MCF 10A (cell line): ENCODE results near the gene TERB2. TPM values are rescaled to one million over a fixed set of nuclear protein-coding genes. Genes with fewer than 3 reads are reported as not detected.
"Not testable (repeated sequence)": the region's sequence is repeated elsewhere in the genome, so short reads cannot be mapped to it uniquely, and the experiment has no call there.

ENCODE experiments used
- BruUV-seq: library from RNA; stranded (reverse); fragments of 400-500 nt; replicated peaks from 2 replicates; lab custom pipeline; 2021; lab: Mats Ljungman, UMichigan
- CTCF ChIA-PET: fragments of 300-600 bp; sonication (Branson Sonifier 250); formaldehyde crosslinking; extraction: SDS; loops from one replicate; lab custom pipeline; 2021; ENCODE audit warnings: antibody characterized with exemption, inconsistent platforms; lab: Yijun Ruan, JAX
- POLR2A ChIA-PET: fragments of 300-600, 350-650 bp; sonication (Branson Sonifier 250); formaldehyde crosslinking; extraction: SDS; loops from one replicate; lab custom pipeline; 2020; ENCODE audit warnings: antibody characterized with exemption, inconsistent platforms; lab: Yijun Ruan, JAX
- DNase-seq: peaks from one replicate; pipeline ENCODE4 v3.0.0-alpha.2; 2018; ENCODE audit not compliant: unreplicated experiment
- H3K27ac Mint-ChIP-seq: one replicate; pipeline ENCODE4 v1.8.0; 2022; ENCODE audit warnings: mild to moderate bottlenecking, low read depth, mixed read lengths; ENCODE audit not compliant: unreplicated experiment
- H3K27me3 Mint-ChIP-seq: one replicate; pipeline ENCODE4 v1.8.0; 2022; ENCODE audit warnings: mixed read lengths; ENCODE audit not compliant: insufficient read depth, unreplicated experiment
- H3K36me3 Mint-ChIP-seq: one replicate; pipeline ENCODE4 v1.8.0; 2022; ENCODE audit warnings: mild to moderate bottlenecking, moderate library complexity, mixed read lengths; ENCODE audit not compliant: insufficient read depth, unreplicated experiment
- H3K4me1 Mint-ChIP-seq: one replicate; pipeline ENCODE4 v1.8.0; 2022; ENCODE audit warnings: mixed read lengths; ENCODE audit not compliant: insufficient read depth, unreplicated experiment
- H3K4me3 Mint-ChIP-seq: one replicate; pipeline ENCODE4 v1.8.0; 2022; ENCODE audit warnings: mild to moderate bottlenecking, moderate library complexity, mixed read lengths; ENCODE audit not compliant: unreplicated experiment
- H3K9me3 Mint-ChIP-seq: one replicate; pipeline ENCODE4 v1.8.0; 2022; ENCODE audit warnings: mixed read lengths; ENCODE audit not compliant: unreplicated experiment
- intact Hi-C: fragments of 100-400 bp; cut with micrococcal nuclease; formaldehyde crosslinking; loops from 2 replicates; pipeline ENCODE4 v1.14.1; 2022
- total RNA-seq: library from RNA; stranded (reverse); gene quantifications from 2 replicates; pipeline ENCODE4 v1.2.3, GENCODE V29; 2022
- TF ChIP-seq, protein P1 (sequence below): fragments of 200-600 bp; IDR thresholded peaks from one replicate; pipeline ENCODE4 v1.8.0; 2022; ENCODE audit warnings: antibody characterized with exemption, mild to moderate bottlenecking; ENCODE audit not compliant: unreplicated experiment

TERB2 gene
- total RNA-seq, 1 experiment from 2014 or later = not detected

- TF ChIP-seq, protein P1, sequence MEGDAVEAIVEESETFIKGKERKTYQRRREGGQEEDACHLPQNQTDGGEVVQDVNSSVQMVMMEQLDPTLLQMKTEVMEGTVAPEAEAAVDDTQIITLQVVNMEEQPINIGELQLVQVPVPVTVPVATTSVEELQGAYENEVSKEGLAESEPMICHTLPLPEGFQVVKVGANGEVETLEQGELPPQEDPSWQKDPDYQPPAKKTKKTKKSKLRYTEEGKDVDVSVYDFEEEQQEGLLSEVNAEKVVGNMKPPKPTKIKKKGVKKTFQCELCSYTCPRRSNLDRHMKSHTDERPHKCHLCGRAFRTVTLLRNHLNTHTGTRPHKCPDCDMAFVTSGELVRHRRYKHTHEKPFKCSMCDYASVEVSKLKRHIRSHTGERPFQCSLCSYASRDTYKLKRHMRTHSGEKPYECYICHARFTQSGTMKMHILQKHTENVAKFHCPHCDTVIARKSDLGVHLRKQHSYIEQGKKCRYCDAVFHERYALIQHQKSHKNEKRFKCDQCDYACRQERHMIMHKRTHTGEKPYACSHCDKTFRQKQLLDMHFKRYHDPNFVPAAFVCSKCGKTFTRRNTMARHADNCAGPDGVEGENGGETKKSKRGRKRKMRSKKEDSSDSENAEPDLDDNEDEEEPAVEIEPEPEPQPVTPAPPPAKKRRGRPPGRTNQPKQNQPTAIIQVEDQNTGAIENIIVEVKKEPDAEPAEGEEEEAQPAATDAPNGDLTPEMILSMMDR = no peak
- BruUV-seq = no TSS peak
- POLR2A ChIA-PET = no interaction called here
- no peaks in the 10 kb centered on the region for H3K27me3 Mint-ChIP-seq
- H3K4me3 Mint-ChIP-seq = no peak overlapping the region
- H3K36me3 Mint-ChIP-seq = no peaks in the 10 kb centered on the region
- CTCF ChIA-PET = interaction anchor here (1.1 to 1.3 kb wide), 2 partner anchors 67 to 428 kb away, joined by 3 to 7 read pairs; no protein-coding TSS in a partner anchor
- no peaks in the 10 kb centered on the region for H3K4me1 Mint-ChIP-seq
- no peaks in the 10 kb centered on the region for H3K9me3 Mint-ChIP-seq
- no peak overlapping the region for H3K27ac Mint-ChIP-seq
- DNase-seq = no peak
- intact Hi-C loops = no loop called here
Measured at GRCh38 chr15:44971036-44971435, 14.5 kb downstream of the TERB2 start.

- H3K27ac Mint-ChIP-seq, intact Hi-C loops, CTCF ChIA-PET, POLR2A ChIA-PET, DNase-seq, H3K4me3 Mint-ChIP-seq, H3K4me1 Mint-ChIP-seq, H3K9me3 Mint-ChIP-seq, BruUV-seq, H3K36me3 Mint-ChIP-seq: not testable (repeated sequence)
- H3K27me3 Mint-ChIP-seq = peaks cover 11% of the 10 kb centered on the region
Measured at GRCh38 chr15:44976183-44976582, 19.7 kb downstream of the TERB2 start.

DNA sequence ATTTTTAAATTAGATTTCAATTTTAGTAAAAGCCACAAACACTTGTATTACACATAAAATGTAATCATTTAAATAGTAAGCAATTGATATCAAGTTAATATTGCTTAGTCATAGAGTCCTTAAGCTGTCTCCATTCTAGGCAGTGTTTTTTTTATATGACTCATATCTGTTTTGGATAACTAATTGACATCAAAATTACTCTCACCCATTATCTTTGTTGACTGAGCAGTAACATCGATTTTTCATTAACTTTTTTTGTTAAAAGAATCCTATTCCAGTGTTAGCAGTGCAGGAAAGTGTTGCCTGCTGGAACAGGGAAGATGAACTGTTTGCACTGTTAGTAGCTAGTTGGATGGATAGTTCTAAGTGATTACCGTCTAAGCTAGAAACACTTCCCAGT is 21.3 kb downstream of the TERB2 start:
- H3K27ac Mint-ChIP-seq, H3K36me3 Mint-ChIP-seq, DNase-seq, H3K4me3 Mint-ChIP-seq, CTCF ChIA-PET, H3K4me1 Mint-ChIP-seq, BruUV-seq, H3K9me3 Mint-ChIP-seq, POLR2A ChIA-PET, intact Hi-C loops: not testable (repeated sequence)
- peaks cover 11% of the 10 kb centered on the region for H3K27me3 Mint-ChIP-seq

- H3K27me3 Mint-ChIP-seq = peaks cover 11% of the 10 kb centered on the region
- H3K4me1 Mint-ChIP-seq, H3K4me3 Mint-ChIP-seq, H3K27ac Mint-ChIP-seq, H3K9me3 Mint-ChIP-seq, intact Hi-C loops, POLR2A ChIA-PET, H3K36me3 Mint-ChIP-seq, BruUV-seq, DNase-seq: not testable (repeated sequence)
- CTCF ChIA-PET = interaction anchor here (0.6 to 0.8 kb wide), 2 partner anchors 10 to 81 kb away, joined by 3 read pairs; no protein-coding TSS in a partner anchor
Measured at GRCh38 chr15:44979617-44980339, 23.3 kb downstream of the TERB2 start.

DNA sequence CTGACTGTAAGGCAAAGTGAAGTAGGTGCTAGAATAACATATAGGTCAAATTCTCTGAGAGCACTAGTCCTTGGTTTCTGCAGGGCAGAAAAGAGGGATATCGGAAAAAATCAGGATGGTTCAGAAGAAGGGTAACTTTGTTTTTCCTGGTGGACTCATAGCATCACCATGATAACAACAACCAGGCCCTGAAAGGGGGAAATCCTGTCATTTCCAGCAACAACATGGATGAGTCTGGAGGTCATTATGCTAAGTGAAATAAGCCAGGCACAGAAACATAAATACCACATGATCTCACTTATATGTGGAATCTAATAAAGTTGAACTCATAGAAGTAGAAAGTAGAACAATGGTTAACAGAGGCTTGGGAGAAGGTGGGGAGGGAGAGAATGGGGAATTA is 27.7 kb downstream of the TERB2 start:
- H3K27me3 Mint-ChIP-seq, POLR2A ChIA-PET, intact Hi-C loops, CTCF ChIA-PET, H3K4me3 Mint-ChIP-seq, H3K9me3 Mint-ChIP-seq, H3K27ac Mint-ChIP-seq, H3K36me3 Mint-ChIP-seq, DNase-seq, BruUV-seq, H3K4me1 Mint-ChIP-seq: not testable (repeated sequence)

- CTCF ChIA-PET, H3K36me3 Mint-ChIP-seq, H3K9me3 Mint-ChIP-seq, BruUV-seq, DNase-seq, H3K27ac Mint-ChIP-seq, H3K27me3 Mint-ChIP-seq, H3K4me3 Mint-ChIP-seq, intact Hi-C loops, H3K4me1 Mint-ChIP-seq: not testable (repeated sequence)
- POLR2A ChIA-PET = interaction anchor here (0.6 to 1.5 kb wide), 2 partner anchors 10 to 37 kb away, joined by 3 to 5 read pairs; no protein-coding TSS in a partner anchor
Measured at GRCh38 chr15:44986346-44987055, 30.0 kb downstream of the TERB2 start.

- H3K27me3 Mint-ChIP-seq = peaks cover 20% of the 10 kb centered on the region
- H3K4me3 Mint-ChIP-seq, CTCF ChIA-PET, POLR2A ChIA-PET, H3K27ac Mint-ChIP-seq, intact Hi-C loops, DNase-seq, H3K9me3 Mint-ChIP-seq, H3K4me1 Mint-ChIP-seq, BruUV-seq, H3K36me3 Mint-ChIP-seq: not testable (repeated sequence)
Measured at GRCh38 chr15:44987711-44988110, 31.2 kb downstream of the TERB2 start.

DNA sequence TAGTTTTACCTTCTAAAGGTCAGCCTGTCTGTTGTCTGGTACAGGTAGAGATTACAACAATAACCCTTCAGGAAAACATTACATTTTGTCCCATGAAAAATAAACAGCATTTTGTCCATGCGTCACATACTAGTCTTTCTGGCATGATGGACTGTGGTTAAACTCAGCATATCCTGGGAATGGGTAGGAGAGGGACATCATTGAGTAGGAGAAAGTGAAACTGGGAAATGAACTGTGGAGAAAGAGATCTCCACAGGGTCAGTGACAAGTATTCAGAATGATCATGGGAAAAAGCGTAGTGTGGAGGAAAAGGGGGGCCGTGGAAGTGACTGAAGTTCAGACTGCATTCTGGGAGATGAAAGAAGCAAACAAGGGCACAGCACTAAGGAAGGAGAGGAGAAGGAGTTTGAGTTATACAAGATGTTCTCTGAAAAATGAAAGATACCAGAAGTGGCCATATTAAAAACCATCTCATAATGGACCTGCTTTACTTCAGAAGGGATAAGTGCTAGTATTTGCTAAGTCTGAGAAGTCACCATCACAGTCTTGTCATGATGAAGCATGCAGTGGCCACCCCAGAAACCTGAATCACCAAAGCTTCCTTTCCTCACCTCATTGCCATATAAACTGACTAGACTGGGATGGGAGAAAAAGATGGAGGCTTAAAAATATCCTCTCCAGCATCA is 31.8 kb downstream of the TERB2 start:
- not testable (repeated sequence) for BruUV-seq

More for the DNA sequence above, 31.8 kb downstream of the TERB2 start:
- H3K4me3 Mint-ChIP-seq, DNase-seq, CTCF ChIA-PET, H3K9me3 Mint-ChIP-seq, intact Hi-C loops, H3K4me1 Mint-ChIP-seq, H3K36me3 Mint-ChIP-seq, POLR2A ChIA-PET, H3K27ac Mint-ChIP-seq: not testable (repeated sequence)
- peaks cover 26% of the 10 kb centered on the region for H3K27me3 Mint-ChIP-seq
